GM21381 (cell line): ENCODE measurements around the gene OPRL1.

ENCODE experiments used
- ATAC-seq: cut with Tn5 transposase; IDR thresholded peaks from one replicate; pipeline ENCODE4 v1.9.1; 2021; ENCODE audit warnings: mild to moderate bottlenecking, moderate library complexity; ENCODE audit not compliant: unreplicated experiment

Gene OPRL1

GRCh38 chr20:64101731-64102621, 22.1 kb downstream of the OPRL1 start:
- ATAC-seq, result no peak

GRCh38 chr20:64102647-64103354, 22.9 kb downstream of the OPRL1 start:
- no peak for ATAC-seq

GRCh38 chr20:64103871-64104666, 24.2 kb downstream of the OPRL1 start:
- ATAC-seq, result no peak

- no peak for ATAC-seq
Measured at GRCh38 chr20:64104667-64105451, 25.0 kb downstream of the OPRL1 start.

GRCh38 chr20:64105846-64106434, 26.1 kb downstream of the OPRL1 start:
- ATAC-seq, result no peak

- ATAC-seq, result no peak
Measured at GRCh38 chr20:64106435-64106961, 26.6 kb downstream of the OPRL1 start.

GRCh38 chr20:64106981-64107735, 27.3 kb downstream of the OPRL1 start, which contains the start of gene NPBWR2:
TSS of gene NPBWR2 (minus strand) at chr20:64107565. CDS start at chr20:64106831, 734 bp downstream.
- ATAC-seq, result no peak

- ATAC-seq, result no peak
Measured at GRCh38 chr20:64107736-64108457, 28.0 kb downstream of the OPRL1 start.

- ATAC-seq, result no peak
Measured at GRCh38 chr20:64108731-64109681, 29.1 kb downstream of the OPRL1 start.

GRCh38 chr20:64109831-64110391, 30.0 kb downstream of the OPRL1 start:
- ATAC-seq, result no peak

GRCh38 chr20:64110411-64111068, 30.7 kb downstream of the OPRL1 start:
- ATAC-seq, result no peak

GRCh38 chr20:64111841-64112641, 32.2 kb downstream of the OPRL1 start:
- ATAC-seq, result no peak

GRCh38 chr20:64112691-64113443, 33.0 kb downstream of the OPRL1 start:
- no peak for ATAC-seq

- ATAC-seq, result no peak
Measured at GRCh38 chr20:64113444-64113775, 33.5 kb downstream of the OPRL1 start.

- ATAC-seq, result no peak
Measured at GRCh38 chr20:64113796-64114355, 34.0 kb downstream of the OPRL1 start.
